Measurements from ENCODE around the gene RYR1.

RYR1 gene

GRCh38 chr19:38427035-38427677, 6.3 kb upstream of the RYR1 start:
- DNase-seq (ENCODE audit: low read depth in 2 of 2), result peak; percentile 55 to 62

- DNase-seq (ENCODE audit: low read depth in 2 of 2), result peak in 1 of 2 donors; percentile 40
These were observed 4.3 kb upstream of the RYR1 start for GRCh38 chr19:38429055-38429810.

- no peak for DNase-seq (ENCODE audit: low read depth in 2 of 2)
These were observed 3.7 kb upstream of the RYR1 start for GRCh38 chr19:38429811-38430156.

GRCh38 chr19:38430931-38431330, 2.6 kb upstream of the RYR1 start:
- DNase-seq (ENCODE audit: low read depth in 2 of 2), result no peak

GRCh38 chr19:38434549-38435051, 1.1 kb downstream of the RYR1 start:
- DNase-seq (ENCODE audit: low read depth in 2 of 2), result no peak

GRCh38 chr19:38437295-38437694, 3.8 kb downstream of the RYR1 start:
- no peak for DNase-seq (ENCODE audit: low read depth in 2 of 2)

GRCh38 chr19:38437917-38438316, 4.4 kb downstream of the RYR1 start:
- DNase-seq (ENCODE audit: low read depth in 2 of 2), result no peak

GRCh38 chr19:38440592-38440991, 7.1 kb downstream of the RYR1 start:
- DNase-seq (ENCODE audit: low read depth in 2 of 2), result no peak

GRCh38 chr19:38441657-38442348, 8.3 kb downstream of the RYR1 start:
- no peak for DNase-seq (ENCODE audit: low read depth in 2 of 2)

- no peak for DNase-seq (ENCODE audit: low read depth in 2 of 2)
These were observed 9.2 kb downstream of the RYR1 start for GRCh38 chr19:38442736-38443135.

GRCh38 chr19:38443458-38443999, 10.0 kb downstream of the RYR1 start:
- no peak for DNase-seq (ENCODE audit: low read depth in 2 of 2)

GRCh38 chr19:38444026-38444425, 10.5 kb downstream of the RYR1 start:
- DNase-seq (ENCODE audit: low read depth in 2 of 2), result no peak

- no peak for DNase-seq (ENCODE audit: low read depth in 2 of 2)
These were observed 11.9 kb downstream of the RYR1 start for GRCh38 chr19:38445362-38445761.

GRCh38 chr19:38448225-38448624, 14.7 kb downstream of the RYR1 start:
- no peak for DNase-seq (ENCODE audit: low read depth in 2 of 2)

- no peak for DNase-seq (ENCODE audit: low read depth in 2 of 2)
These were observed 16.0 kb downstream of the RYR1 start for GRCh38 chr19:38449518-38449917.

GRCh38 chr19:38451036-38451435, 17.5 kb downstream of the RYR1 start:
- DNase-seq (ENCODE audit: low read depth in 2 of 2), result no peak

GRCh38 chr19:38451629-38452028, 18.1 kb downstream of the RYR1 start:
- no peak for DNase-seq (ENCODE audit: low read depth in 2 of 2)

- DNase-seq (ENCODE audit: low read depth in 2 of 2), result peak in 1 of 2 donors; percentile 17
These were observed 19.2 kb downstream of the RYR1 start for GRCh38 chr19:38452430-38453366.

- DNase-seq (ENCODE audit: low read depth in 2 of 2), result no peak
These were observed 20.1 kb downstream of the RYR1 start for GRCh38 chr19:38453596-38453995.

- no peak for DNase-seq (ENCODE audit: low read depth in 2 of 2)
These were observed 21.5 kb downstream of the RYR1 start for GRCh38 chr19:38455031-38455430.

- no peak for DNase-seq (ENCODE audit: low read depth in 2 of 2)
These were observed 23.7 kb downstream of the RYR1 start for GRCh38 chr19:38457202-38457601.
